K562 (cell line): Measurements from ENCODE around the gene ATG10. TPM values are rescaled to one million over a fixed set of nuclear protein-coding genes. Genes with fewer than 3 reads are reported as not detected.

Source experiments
- ATAC-seq: fragments of 200-7000 bp; cut with Tn5 transposase; 3 replicates; pipeline ENCODE4 v1.9.1; 2020; ENCODE audit warnings: moderate library complexity
- BruUV-seq: library from RNA; stranded (reverse); fragments of 400-500 nt; replicated peaks from 2 replicates; lab custom pipeline; 2021; lab: Mats Ljungman, UMichigan
- CTCF ChIA-PET: fragments of 300-600 bp; formaldehyde crosslinking; extraction: SDS; loops from one replicate; lab custom pipeline; 2021; ENCODE audit warnings: low intra/inter-chr PET ratio; lab: Yijun Ruan, JAX
- POLR2A ChIA-PET: fragments of 300-600, 350-650 bp; sonication (Branson Sonifier 250); formaldehyde crosslinking; extraction: SDS; loops from one replicate; lab custom pipeline; 2021; ENCODE audit warnings: antibody characterized with exemption, inconsistent platforms; lab: Yijun Ruan, JAX
- DNase-seq, 4 experiments: peaks; one replicate each; pipeline versions ENCODE4 v3.0.0 to v3.0.0-alpha.2; 2011 to 2018; ENCODE audit warnings: low spot score in 3 of 4, mixed read lengths in 3 of 4; ENCODE audit errors: extremely low read depth in 1 of 4
- FAIRE-seq: peaks from 2 replicates; lab custom pipeline; 2011; peaks lifted over from hg19 to GRCh38; lab: Jason Lieb, UNC
- H2AFZ ChIP-seq: 2 replicates; pipeline ENCODE4 v1.6.0; 2011; ENCODE audit warnings: low read depth, low read length, control low read depth, inconsistent platforms
- H3K27ac ChIP-seq: fragments of 200-600 bp; 3 replicates; pipeline ENCODE4 v1.8.0; 2011; ENCODE audit warnings: low read depth, mild to moderate bottlenecking, control low read depth, inconsistent platforms, low read length, moderate library complexity, mixed read lengths; ENCODE audit errors: extremely low read depth
- H3K27me3 ChIP-seq, 2 experiments: fragments of 300-600 bp in 1 of 2; 2 replicates in 1 of 2; 3 replicates in 1 of 2; pipeline versions ENCODE4 v1.6.0 to v1.8.0; 2011; ENCODE audit warnings: inconsistent platforms in 2 of 2, low read length in 2 of 2, mild to moderate bottlenecking in 1 of 2, mixed read lengths in 1 of 2, moderate library complexity in 1 of 2; ENCODE audit not compliant: control insufficient read depth in 2 of 2, insufficient read depth in 2 of 2
- H3K36me3 ChIP-seq: fragments of 300-600 bp; 3 replicates; pipeline ENCODE4 v1.8.0; 2011; ENCODE audit warnings: mild to moderate bottlenecking, low read length, inconsistent platforms; ENCODE audit not compliant: control insufficient read depth, insufficient read depth
- H3K4me1 ChIP-seq, 2 experiments: fragments of 200-600 bp in 1 of 2; replicated peaks in 1 of 2; 2 replicates in 1 of 2; 3 replicates in 1 of 2; pipeline versions ENCODE4 v1.5.1 to v1.8.0; 2011; ENCODE audit warnings: inconsistent platforms in 2 of 2, low read length in 2 of 2, mild to moderate bottlenecking in 1 of 2, mixed read lengths in 1 of 2, moderate library complexity in 1 of 2; ENCODE audit not compliant: control insufficient read depth in 2 of 2, insufficient read depth in 2 of 2
- H3K4me2 ChIP-seq: 2 replicates; pipeline ENCODE4 v1.6.1; 2011; ENCODE audit warnings: low read length, control low read depth, inconsistent platforms, mixed read lengths; ENCODE audit not compliant: insufficient read depth
- H3K4me3 ChIP-seq: fragments of 200-600 bp; sonication (generic), shearing (Covaris generic); 2 replicates; pipeline ENCODE4 v1.5.1; 2016; ENCODE audit warnings: control low read depth, inconsistent platforms
- H3K79me2 ChIP-seq: fragments of 200-600 bp; 3 replicates; pipeline ENCODE4 v1.8.0; 2011; ENCODE audit warnings: low read length, inconsistent platforms; ENCODE audit not compliant: control insufficient read depth, insufficient read depth
- H3K9ac ChIP-seq, 2 experiments: 2 replicates each; pipeline versions ENCODE4 v1.6.0 to v1.6.1; 2011; ENCODE audit warnings: low read depth in 2 of 2, low read length in 2 of 2, control low read depth in 1 of 2, inconsistent platforms in 1 of 2, mild to moderate bottlenecking in 1 of 2, mixed read lengths in 1 of 2; ENCODE audit not compliant: insufficient read depth in 1 of 2
- H3K9me1 ChIP-seq: one replicate; pipeline ENCODE4 v1.6.0; 2011; ENCODE audit warnings: inconsistent platforms, mild to moderate bottlenecking, low read length, moderate library complexity; ENCODE audit not compliant: control insufficient read depth, insufficient read depth
- H3K9me3 ChIP-seq: replicated peaks from 2 replicates; pipeline ENCODE4 v1.5.1; 2011; ENCODE audit warnings: low read depth, low read length, inconsistent platforms; ENCODE audit not compliant: control insufficient read depth, insufficient read depth
- H4K20me1 ChIP-seq: replicated peaks from 2 replicates; pipeline ENCODE4 v1.6.1; 2011; ENCODE audit warnings: low read length, inconsistent platforms, mixed read lengths; ENCODE audit not compliant: control insufficient read depth, insufficient read depth
- CBFA2T2 ChIP-seq: fragments of 450-650 bp; conservative IDR thresholded peaks from 2 replicates; pipeline ENCODE4 v1.6.1; 2017; ENCODE audit warnings: mild to moderate bottlenecking
- CCNT2 ChIP-seq: IDR thresholded peaks from 2 replicates; pipeline ENCODE4 v1.6.1; 2011; ENCODE audit warnings: borderline replicate concordance, low read depth, mild to moderate bottlenecking, moderate library complexity, mixed read lengths, low read length; ENCODE audit not compliant: insufficient read length; ENCODE audit errors: extremely low read depth
- CHD2 ChIP-seq: IDR thresholded peaks from 2 replicates; pipeline ENCODE4 v1.6.1; 2011; ENCODE audit warnings: low read depth, low read length
- CHD4 ChIP-seq: fragments of 200-600 bp; sonication (generic); IDR thresholded peaks from 3 replicates; pipeline ENCODE4 v1.6.1; 2012; ENCODE audit warnings: low read depth, mild to moderate bottlenecking, mixed read lengths, low read length, inconsistent platforms; ENCODE audit not compliant: insufficient read depth, insufficient replicate concordance, poor library complexity, severe bottlenecking
- HIVEP1 ChIP-seq: fragments of 250-450 bp; sonication (Bioruptor Pico); IDR thresholded peaks from 2 replicates; pipeline ENCODE4 v1.4.0; 2020; ENCODE audit warnings: mild to moderate bottlenecking
- MAFK ChIP-seq: IDR thresholded peaks from 2 replicates; pipeline ENCODE4 v1.6.1; 2011; ENCODE audit warnings: low read length, improper control_type of control experiment
- MECOM ChIP-seq: fragments of 250-450 bp; sonication (Bioruptor Pico); IDR thresholded peaks from 2 replicates; pipeline ENCODE4 v1.8.0; 2022; ENCODE audit warnings: inconsistent platforms
- NCOA1 ChIP-seq: fragments of 450-650 bp; IDR thresholded peaks from 2 replicates; pipeline ENCODE4 v1.6.1; 2016; ENCODE audit warnings: low read depth
- NCOA4 ChIP-seq: fragments of 450-650 bp; IDR thresholded peaks from 2 replicates; pipeline ENCODE4 v1.6.1; 2018; ENCODE audit warnings: mild to moderate bottlenecking; ENCODE audit not compliant: partially characterized antibody
- NELFE ChIP-seq: IDR thresholded peaks from 2 replicates; pipeline ENCODE4 v1.6.1; 2011; ENCODE audit warnings: mild to moderate bottlenecking; ENCODE audit not compliant: insufficient read depth, insufficient read length
- RBM22 ChIP-seq: fragments of 200-400 bp; formaldehyde crosslinking; IDR thresholded peaks from 2 replicates; pipeline ENCODE4 v1.6.1; 2018; ENCODE audit warnings: low read length, low read depth; ENCODE audit not compliant: poor library complexity, severe bottlenecking
- TAF15 ChIP-seq: fragments of 200-400 bp; formaldehyde crosslinking; IDR thresholded peaks from 2 replicates; pipeline ENCODE4 v1.6.1; 2017; ENCODE audit warnings: mild to moderate bottlenecking, low read depth, low read length, moderate library complexity
- TBL1XR1 ChIP-seq, 2 experiments: IDR thresholded peaks; 2 replicates each; pipeline ENCODE4 v1.6.1; 2012; ENCODE audit warnings: improper control_type of control experiment in 2 of 2, low read length in 2 of 2, mild to moderate bottlenecking in 1 of 2
- TCF3 ChIP-seq: sonication (generic); formaldehyde crosslinking; IDR thresholded peaks from 2 replicates; pipeline ENCODE4 v1.4.0; 2020; ENCODE audit warnings: mild to moderate bottlenecking, missing genetic modification reagents
- TCFL5 ChIP-seq: fragments of 250-450 bp; sonication (Bioruptor Pico); conservative IDR thresholded peaks from 2 replicates; pipeline ENCODE4 v1.6.1; 2021; ENCODE audit warnings: mild to moderate bottlenecking, moderate library complexity, matching md5 sums
- ZNF175 ChIP-seq: fragments of 200-800 bp; sonication (Bioruptor generic); IDR thresholded peaks from 2 replicates; pipeline ENCODE4 v1.6.1; 2016; ENCODE audit warnings: low read depth, mild to moderate bottlenecking, missing genetic modification characterization, missing compliant biosample characterization
- ZNF449 ChIP-seq: fragments of 250-450 bp; sonication (Bioruptor Pico); IDR thresholded peaks from 2 replicates; pipeline ENCODE4 v1.8.0; 2022; ENCODE audit warnings: moderate library complexity, mild to moderate bottlenecking, inconsistent platforms
- ZNF561 ChIP-seq: fragments of 450-650 bp; formaldehyde crosslinking; conservative IDR thresholded peaks from 2 replicates; pipeline ENCODE4 v1.4.0; 2020; ENCODE audit warnings: mild to moderate bottlenecking, moderate library complexity
- WGBS: fragments of 100-300 bp; shearing (Covaris generic); methylation state at CpG from one replicate; pipeline ENCODE4 v1.1.6; 2016; ENCODE audit warnings: low coverage, mixed read lengths; ENCODE audit not compliant: insufficient coverage; ENCODE audit errors: missing lambda C conversion rate; 5-methylcytosine and 5-hydroxymethylcytosine counted together
- in situ Hi-C: fragments of 300-500 bp; cut with MboI; formaldehyde crosslinking; loops from 4 replicates; pipeline ENCODE4 v1.15.0; 2018; ENCODE audit warnings: inconsistent platforms, mixed read lengths
- intact Hi-C: fragments of 100-400 bp; cut with micrococcal nuclease; formaldehyde crosslinking; loops from 2 replicates; pipeline ENCODE4 v1.14.2; 2022
- polyA plus RNA-seq, 8 experiments: library from polyadenylated mRNA; depleted of rRNA in 4 of 8; stranded (reverse) in 5 of 8; unstranded in 3 of 8; fragments of >200 nt; fragmentation: Nextera tagmentation in 2 of 8; fragmentation: Illumina TruSeq in 1 of 8; extraction: Ambion mirVana in 2 of 8; extraction: Trizol in 1 of 8; gene quantifications; 2 replicates each; pipeline versions ENCODE4 v1.2.1 to v1.2.3, GENCODE V29; 2011 to 2014; ENCODE audit warnings: inconsistent platforms in 1 of 8, missing spikeins in 1 of 8
- total RNA-seq, 7 experiments: library from RNA; depleted of rRNA in 6 of 7; stranded (reverse); fragments of >200 nt in 6 of 7; fragmentation: Illumina TruSeq in 2 of 7; extraction: Trizol in 2 of 7; gene quantifications; 2 replicates each; pipeline versions ENCODE4 v1.2.1 to v1.2.3, GENCODE V29; 2011 to 2021; ENCODE audit warnings: low replicate concordance in 1 of 7

Gene ATG10
- total and polyA plus RNA-seq, 9 of the 15 experiments (the other 6 are each of a cell fraction or from before 2014, with no cell fraction given), result 7.0 to 18.8 (median 14.6) TPM

- 0 out of 2 replicates have a peak, but pooled peaks have one; percentile 9 for TF ChIP-seq ZNF175 (CRISPR knock-in tag)
Measured at GRCh38 chr5:82277613-82277986, 305.8 kb downstream of the ATG10 start (continued).

- in situ Hi-C loops, result no loop called here
- peak; percentile 84 for ATAC-seq
- CTCF ChIA-PET, result no interaction called here
- POLR2A ChIA-PET, result interaction anchor here (0.6 to 2.1 kb wide), 14 partner anchors 9 to 857 kb away, joined by 3 to 12 read pairs (median 4); no protein-coding TSS in a partner anchor
- H3K4me1 ChIP-seq, result peaks cover 23 to 25% of the 10 kb centered on the region in 2 experiments; a peak in 4 of 5 replicates
- peak within 1 kb of the TSS; percentile 79 for H3K4me3 ChIP-seq
- H3K9me1 ChIP-seq, result no peaks in the 10 kb centered on the region
- H3K36me3 ChIP-seq, result peaks cover 34% of the 10 kb centered on the region
- peaks cover 47% of the 10 kb centered on the region for H3K79me2 ChIP-seq
- H4K20me1 ChIP-seq, result no peaks in the 10 kb centered on the region; the same call in 1 of the 2 replicates
- peak within 1 kb of the TSS; percentile 77 for H2AFZ ChIP-seq
- no TSS peak for BruUV-seq
- intact Hi-C loops, result no loop called here
- H3K9me3 ChIP-seq, result no peaks in the 10 kb centered on the region
- H3K9ac ChIP-seq, result peak within 1 kb of the TSS; percentile 93 to 99
- peak; percentile 83 to 96 (median 88) for DNase-seq
- H3K4me2 ChIP-seq, result peak within 1 kb of the TSS; percentile 93
- peak; percentile 90 for FAIRE-seq
- peak within 1 kb of the TSS; percentile 93 for H3K27ac ChIP-seq
- under 1% methylated on average over 60 of the region's 60 CpGs for whole genome bisulfite sequencing
- H3K27me3 ChIP-seq, result no peaks in the 10 kb centered on the region
- TF ChIP-seq TCFL5 (CRISPR knock-in tag) (no peak), ZNF561 (CRISPR knock-in tag) (peak; percentile 69), RBM22 (peak; percentile 75), NELFE (no peak), TCF3 (CRISPR knock-in tag) (no peak), MECOM (no peak), NCOA1 (no peak), CCNT2 (no peak), NCOA4 (no peak), TBL1XR1 (IDR thresholded peaks at IDR 0.05; ENCODE audit: low read length in 2 of 2) (no peak; a peak in 2 of 4 replicates), CHD4 (no peak), CHD2 (peak; percentile 17; the same call in 1 of the 2 replicates), MAFK (no peak), ZNF449 (no peak), TAF15 (no peak), HIVEP1 (CRISPR knock-in tag) (no peak), CBFA2T2 (no peak)
Measured at GRCh38 chr5:82277987-82278710, 306.3 kb downstream of the ATG10 start, which contains the start of gene RPS23. TSS of gene RPS23 (minus strand) at chr5:82278354. CDS start at chr5:82278323, 31 bp downstream.
